SU-DHL-6 (cell line): ENCODE results near the gene MMP23B.

Experiments
- H2AFZ ChIP-seq: fragments of 200-600 bp; sonication (generic); 2 replicates; pipeline ENCODE4 v1.6.1; 2014; ENCODE audit warnings: low read depth, mild to moderate bottlenecking, moderate library complexity, mixed read lengths, antibody characterized with exemption, low read length; ENCODE audit not compliant: severe bottlenecking
- H3F3A ChIP-seq: fragments of 200-600 bp; shearing (Covaris generic); 2 replicates; pipeline ENCODE4 v1.6.0; 2016; ENCODE audit warnings: antibody characterized with exemption, mild to moderate bottlenecking; ENCODE audit not compliant: insufficient read depth
- H3K27ac ChIP-seq: fragments of 200-600 bp; sonication (generic); 2 replicates; pipeline ENCODE4 v1.5.1; 2016; ENCODE audit warnings: low read depth, mild to moderate bottlenecking, low read length, moderate library complexity, mixed read lengths
- H3K27me3 ChIP-seq: fragments of 200-600 bp; sonication (generic), shearing (Covaris generic); 2 replicates; pipeline ENCODE4 v1.6.0; 2014; ENCODE audit warnings: mild to moderate bottlenecking, low read length
- H3K36me3 ChIP-seq: fragments of 200-600 bp; sonication (generic); 2 replicates; pipeline ENCODE4 v1.6.1; 2014; ENCODE audit warnings: mild to moderate bottlenecking, low read length, mixed read lengths
- H3K4me2 ChIP-seq: fragments of 300-600, 200-600 bp; shearing (Covaris generic), sonication (generic); 2 replicates; pipeline ENCODE4 v1.6.0; 2014; ENCODE audit warnings: low read length, low read depth, mild to moderate bottlenecking; ENCODE audit not compliant: poor library complexity, severe bottlenecking
- H3K4me3 ChIP-seq: fragments of 200-600 bp; sonication (generic); 2 replicates; pipeline ENCODE4 v1.5.1; 2014; ENCODE audit warnings: antibody characterized with exemption, low read length, mild to moderate bottlenecking, mixed read lengths; ENCODE audit not compliant: insufficient read depth, poor library complexity, severe bottlenecking
- H3K79me2 ChIP-seq: fragments of 200-600 bp; sonication (generic); 2 replicates; pipeline ENCODE4 v1.6.1; 2014; ENCODE audit warnings: mild to moderate bottlenecking, low read length, moderate library complexity; ENCODE audit not compliant: insufficient read depth
- H3K9ac ChIP-seq: fragments of 200-600 bp; sonication (generic); 2 replicates; pipeline ENCODE4 v1.7.0; 2014; ENCODE audit warnings: mild to moderate bottlenecking, low read length
- H3K9me2 ChIP-seq: fragments of 200-600 bp; sonication (generic); replicated peaks from 2 replicates; pipeline ENCODE4 v1.6.1; 2014; ENCODE audit warnings: low read length; ENCODE audit not compliant: insufficient read depth
- H3K9me3 ChIP-seq: fragments of 200-600 bp; sonication (generic); 2 replicates; pipeline ENCODE4 v1.6.1; 2014; ENCODE audit warnings: low read length, mixed read lengths; ENCODE audit not compliant: insufficient read depth
- H4K20me1 ChIP-seq: fragments of 200-600 bp; sonication (generic); 2 replicates; pipeline ENCODE4 v1.6.1; 2014; ENCODE audit warnings: low read depth, mild to moderate bottlenecking, antibody characterized with exemption, low read length, moderate library complexity, mixed read lengths
- CTCF ChIP-seq: fragments of 200-600 bp; sonication (generic); IDR thresholded peaks from one replicate; pipeline ENCODE4 v1.5.1; 2017; ENCODE audit warnings: antibody characterized with exemption, mild to moderate bottlenecking, low read length, moderate library complexity; ENCODE audit not compliant: insufficient read depth, poor library complexity, severe bottlenecking
- EZH2phosphoT487 ChIP-seq: fragments of 200-600 bp; sonication (generic), shearing (Covaris generic); conservative IDR thresholded peaks from 2 replicates; pipeline ENCODE4 v1.6.1; 2018; ENCODE audit warnings: mild to moderate bottlenecking, antibody characterized with exemption, low read length, moderate library complexity, mixed read lengths

MMP23B gene

DNA sequence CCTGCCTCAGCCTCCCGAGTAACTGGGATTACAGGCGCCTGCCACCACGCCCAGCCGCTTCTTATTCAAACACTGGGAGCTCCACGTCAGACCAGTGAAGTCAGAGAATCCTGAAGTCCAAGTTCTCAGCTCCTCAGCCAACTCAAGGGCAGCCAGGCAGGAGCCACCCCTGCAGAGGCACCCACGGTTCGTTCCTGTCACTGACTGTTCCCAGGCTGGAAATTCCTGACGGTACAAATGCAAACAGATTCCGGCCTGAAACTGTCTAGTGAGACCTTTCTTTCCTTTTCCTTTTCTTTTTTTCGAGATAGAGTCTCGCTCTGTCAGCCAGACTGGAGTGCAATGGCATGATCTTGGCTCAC is 48.9 kb downstream of the MMP23B start:
- Histone ChIP-seq H3F3A (peaks cover 13% of the 10 kb centered on the region), H3K36me3 (no peaks in the 10 kb centered on the region), H3K9me3 (no peaks in the 10 kb centered on the region), H3K4me2 (no peak overlapping the region), H3K27me3 (no peaks in the 10 kb centered on the region), H3K9ac (no peak overlapping the region), H4K20me1 (no peaks in the 10 kb centered on the region), H3K4me3 (no peak overlapping the region), H3K79me2 (no peaks in the 10 kb centered on the region), H3K9me2 (no peaks in the 10 kb centered on the region), H2AFZ (no peak overlapping the region), H3K27ac (no peak overlapping the region)
- TF ChIP-seq EZH2phosphoT487 (no peak), CTCF (no peak)

GRCh38 chr1:1683104-1683905 is 51.3 kb downstream of the MMP23B start:
- Histone ChIP-seq H2AFZ (no peak overlapping the region), H3K79me2 (no peaks in the 10 kb centered on the region), H3K36me3 (no peaks in the 10 kb centered on the region), H3K4me2 (no peak overlapping the region), H3K9me3 (no peaks in the 10 kb centered on the region), H3F3A (0 out of 2 replicates have a peak, but pooled peaks cover 4% of the 10 kb centered on the region), H3K27me3 (no peaks in the 10 kb centered on the region), H3K27ac (no peak overlapping the region), H3K9ac (no peak overlapping the region), H4K20me1 (no peaks in the 10 kb centered on the region), H3K9me2 (no peaks in the 10 kb centered on the region), H3K4me3 (no peak overlapping the region)
- TF ChIP-seq EZH2phosphoT487 = no peak
